ENCODE measurements around the gene TDRD9.

Gene TDRD9

GRCh38 chr14:104099096-104100041, 171.1 kb downstream of the TDRD9 start:
- no peaks in the 10 kb centered on the region for H3K27me3 ChIP-seq (ENCODE audit: insufficient read depth, low read depth, severe bottlenecking)
- TF ChIP-seq, protein P1, sequence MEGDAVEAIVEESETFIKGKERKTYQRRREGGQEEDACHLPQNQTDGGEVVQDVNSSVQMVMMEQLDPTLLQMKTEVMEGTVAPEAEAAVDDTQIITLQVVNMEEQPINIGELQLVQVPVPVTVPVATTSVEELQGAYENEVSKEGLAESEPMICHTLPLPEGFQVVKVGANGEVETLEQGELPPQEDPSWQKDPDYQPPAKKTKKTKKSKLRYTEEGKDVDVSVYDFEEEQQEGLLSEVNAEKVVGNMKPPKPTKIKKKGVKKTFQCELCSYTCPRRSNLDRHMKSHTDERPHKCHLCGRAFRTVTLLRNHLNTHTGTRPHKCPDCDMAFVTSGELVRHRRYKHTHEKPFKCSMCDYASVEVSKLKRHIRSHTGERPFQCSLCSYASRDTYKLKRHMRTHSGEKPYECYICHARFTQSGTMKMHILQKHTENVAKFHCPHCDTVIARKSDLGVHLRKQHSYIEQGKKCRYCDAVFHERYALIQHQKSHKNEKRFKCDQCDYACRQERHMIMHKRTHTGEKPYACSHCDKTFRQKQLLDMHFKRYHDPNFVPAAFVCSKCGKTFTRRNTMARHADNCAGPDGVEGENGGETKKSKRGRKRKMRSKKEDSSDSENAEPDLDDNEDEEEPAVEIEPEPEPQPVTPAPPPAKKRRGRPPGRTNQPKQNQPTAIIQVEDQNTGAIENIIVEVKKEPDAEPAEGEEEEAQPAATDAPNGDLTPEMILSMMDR (IDR thresholded peaks at IDR 0.05; ENCODE audit: low read depth, low read length): no peak
- H3K4me3 ChIP-seq (ENCODE audit: low read depth, low read length): no peak overlapping the region
- no peaks in the 10 kb centered on the region for H3K9me3 ChIP-seq (ENCODE audit: severe bottlenecking)
- no peaks in the 10 kb centered on the region for H3K36me3 ChIP-seq
- no peak overlapping the region for H3K27ac ChIP-seq
- DNase-seq: no peak

DNA sequence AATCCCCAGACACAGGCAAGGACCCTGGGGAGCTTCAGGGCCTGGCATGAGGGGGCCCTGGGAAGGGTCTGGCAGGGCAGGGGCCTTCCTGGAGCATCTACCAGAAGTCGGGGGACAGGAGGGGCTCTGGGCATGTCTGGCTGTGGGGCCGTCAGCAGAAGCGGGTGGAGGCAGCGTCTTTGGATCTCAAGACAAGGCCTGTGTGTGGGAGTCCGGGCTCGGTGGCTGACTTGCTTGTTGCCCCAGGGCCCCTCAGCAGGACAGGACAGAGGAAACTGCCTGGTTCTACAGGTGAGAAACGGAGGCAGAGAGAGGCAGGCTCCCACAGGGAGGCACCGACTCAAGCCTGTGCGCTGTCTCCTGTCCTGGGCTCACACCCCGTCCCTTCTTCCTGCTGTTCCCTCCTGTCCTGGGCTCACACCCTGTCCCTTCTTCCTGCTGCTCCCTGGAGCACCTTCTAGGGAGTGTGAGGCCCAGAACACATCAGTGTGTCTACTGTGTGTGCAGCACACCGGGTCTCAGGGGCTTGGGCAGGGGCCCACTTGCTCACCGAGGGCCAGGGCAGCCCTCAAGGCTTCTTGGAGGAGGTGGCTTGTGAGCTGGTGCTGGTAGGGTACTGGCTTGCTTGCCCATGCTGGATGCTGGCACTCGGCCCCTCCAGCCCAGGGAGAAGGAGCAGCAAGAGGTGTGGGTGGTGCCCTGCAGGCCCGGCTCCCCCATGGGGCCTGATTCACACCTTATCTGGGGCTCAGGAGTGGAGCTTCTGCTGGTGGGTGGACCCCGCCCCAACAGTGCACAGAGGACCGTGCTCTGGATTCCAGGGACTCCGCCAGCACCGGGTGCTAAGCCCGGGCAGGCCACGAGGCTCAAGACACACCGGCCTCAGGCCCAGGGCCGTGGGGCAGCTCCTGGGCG, 172.2 kb downstream of the TDRD9 start:
- Histone ChIP-seq H3K27ac (no peak overlapping the region), H3K4me3 (ENCODE audit: low read depth, low read length) (no peak overlapping the region), H3K27me3 (ENCODE audit: insufficient read depth, low read depth, severe bottlenecking) (no peaks in the 10 kb centered on the region), H3K9me3 (ENCODE audit: severe bottlenecking) (no peaks in the 10 kb centered on the region), H3K36me3 (no peaks in the 10 kb centered on the region)
- TF ChIP-seq, protein P1 (IDR thresholded peaks at IDR 0.05; ENCODE audit: low read depth, low read length): no peak
- DNase-seq: no peak

DNA sequence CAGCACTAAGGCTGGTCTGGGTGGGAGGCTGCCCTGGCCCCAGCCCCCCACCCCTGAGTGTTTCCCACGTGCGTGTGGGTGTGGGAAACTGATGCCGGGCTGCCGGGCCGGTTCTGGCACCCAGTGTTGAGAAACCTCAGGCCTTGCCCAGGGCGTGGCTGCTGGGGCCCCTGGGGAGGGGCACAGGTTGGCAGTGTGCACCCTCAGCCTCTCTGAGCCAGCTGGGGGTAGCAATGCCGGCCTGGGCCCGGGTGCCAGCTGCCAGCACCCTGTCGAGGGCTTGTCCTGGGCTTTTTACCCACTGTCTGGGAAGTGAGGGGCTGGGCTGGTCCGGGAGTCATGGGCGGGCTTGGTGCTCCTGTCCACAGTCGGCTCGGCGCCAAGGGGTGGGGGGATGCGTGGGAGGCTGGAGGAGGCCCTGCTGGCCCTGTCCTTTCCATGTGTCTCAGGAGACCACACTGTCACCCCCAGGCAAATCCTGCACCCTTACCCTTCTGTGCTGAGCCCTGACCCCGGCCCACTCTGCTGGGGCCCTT, 172.9 kb downstream of the TDRD9 start:
- no peak for DNase-seq
- H3K27me3 ChIP-seq (ENCODE audit: insufficient read depth, low read depth, severe bottlenecking): no peaks in the 10 kb centered on the region
- H3K4me3 ChIP-seq (ENCODE audit: low read depth, low read length): no peak overlapping the region
- H3K36me3 ChIP-seq: no peaks in the 10 kb centered on the region
- no peak overlapping the region for H3K27ac ChIP-seq
- TF ChIP-seq, protein P1 (IDR thresholded peaks at IDR 0.05; ENCODE audit: low read depth, low read length): no peak
- H3K9me3 ChIP-seq (ENCODE audit: severe bottlenecking): no peaks in the 10 kb centered on the region

DNA sequence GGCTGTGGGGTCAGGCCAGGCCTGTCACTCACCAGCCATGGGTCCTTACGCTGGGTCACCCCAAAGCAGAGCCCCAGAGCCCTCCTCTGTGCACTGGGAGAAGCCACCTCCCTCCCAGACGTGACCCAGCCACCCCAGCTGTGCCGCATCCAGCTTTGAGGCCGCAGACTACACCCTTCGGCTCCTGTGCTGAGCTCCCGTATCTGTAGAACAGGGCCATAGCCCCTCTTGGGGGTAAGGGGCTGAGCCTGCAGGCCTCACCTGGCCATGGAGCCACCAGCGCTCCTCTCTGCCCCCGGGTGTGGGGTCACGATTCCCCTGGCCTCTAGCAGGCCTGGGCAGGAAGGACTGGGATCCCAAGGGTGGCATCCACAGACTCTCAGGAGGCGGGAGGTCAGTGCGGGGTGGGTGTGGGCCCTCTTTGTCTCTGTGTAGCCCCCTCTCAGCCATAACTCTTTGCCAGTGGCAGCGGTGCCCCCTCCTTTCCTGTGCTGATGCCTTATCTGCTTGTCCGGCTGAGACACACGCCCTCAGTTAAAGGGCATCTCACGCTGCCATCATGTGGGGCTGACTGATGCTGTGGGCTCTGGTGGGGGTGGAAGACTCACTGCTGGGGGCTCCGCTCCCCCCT, 173.5 kb downstream of the TDRD9 start:
- Histone ChIP-seq H3K27me3 (ENCODE audit: insufficient read depth, low read depth, severe bottlenecking) (no peaks in the 10 kb centered on the region), H3K9me3 (ENCODE audit: severe bottlenecking) (no peaks in the 10 kb centered on the region), H3K27ac (no peak overlapping the region), H3K4me3 (ENCODE audit: low read depth, low read length) (no peak overlapping the region), H3K36me3 (no peaks in the 10 kb centered on the region)
- TF ChIP-seq, protein P1 (IDR thresholded peaks at IDR 0.05; ENCODE audit: low read depth, low read length): no peak
- DNase-seq: no peak

All from WERI-Rb-1 (cell line).